H9 (cell line): Measurements from ENCODE around the gene GNAS-AS1. TPM values are rescaled to one million over a fixed set of nuclear protein-coding genes. Genes with fewer than 3 reads are reported as not detected.

Experiments
- DNase-seq: peaks from one replicate; pipeline ENCODE4 v3.0.0-alpha.2; 2017
- H2AFZ ChIP-seq: one replicate; pipeline ENCODE4 v1.6.1; 2013; ENCODE audit warnings: mild to moderate bottlenecking, low read length, control low read depth, moderate library complexity
- H2AK5ac ChIP-seq: 2 replicates; pipeline ENCODE4 v1.6.1; 2013; ENCODE audit warnings: low read length, control low read depth, mixed read lengths; ENCODE audit not compliant: insufficient read length
- H2BK120ac ChIP-seq: one replicate; pipeline ENCODE4 v1.6.1; 2013; ENCODE audit warnings: low read depth, mild to moderate bottlenecking, low read length, control low read depth, inconsistent platforms; ENCODE audit not compliant: poor library complexity, severe bottlenecking
- H2BK12ac ChIP-seq: 2 replicates; pipeline ENCODE4 v1.6.1; 2013; ENCODE audit warnings: low read length, control low read depth, mixed read lengths, low read depth; ENCODE audit not compliant: insufficient read length
- H2BK15ac ChIP-seq: 2 replicates; pipeline ENCODE4 v1.6.1; 2013; ENCODE audit warnings: low read depth, low read length, control low read depth
- H2BK20ac ChIP-seq: one replicate; pipeline ENCODE4 v1.6.1; 2013; ENCODE audit warnings: low read depth, mild to moderate bottlenecking, low read length, control low read depth, inconsistent platforms; ENCODE audit not compliant: poor library complexity, severe bottlenecking
- H2BK5ac ChIP-seq: 2 replicates; pipeline ENCODE4 v1.6.1; 2013; ENCODE audit warnings: low read length, control low read depth, mixed read lengths; ENCODE audit not compliant: insufficient read length
- H3K14ac ChIP-seq: 2 replicates; pipeline ENCODE4 v1.6.1; 2013; ENCODE audit warnings: low read length, control low read depth; ENCODE audit not compliant: insufficient read depth
- H3K18ac ChIP-seq: 2 replicates; pipeline ENCODE4 v1.6.1; 2013; ENCODE audit warnings: low read depth, mild to moderate bottlenecking, mixed read lengths, low read length, control low read depth; ENCODE audit not compliant: insufficient read length
- H3K23ac ChIP-seq: 2 replicates; pipeline ENCODE4 v1.6.1; 2013; ENCODE audit warnings: low read length, control low read depth, mixed read lengths, low read depth; ENCODE audit not compliant: insufficient read length
- H3K23me2 ChIP-seq: 2 replicates; pipeline ENCODE4 v1.6.1; 2013; ENCODE audit warnings: low read depth, mild to moderate bottlenecking, mixed read lengths, low read length, control low read depth; ENCODE audit not compliant: insufficient read length, poor library complexity, severe bottlenecking
- H3K27ac ChIP-seq: 2 replicates; pipeline ENCODE4 v1.5.1; 2013; ENCODE audit warnings: low read length, control low read depth, mixed read lengths, low read depth; ENCODE audit not compliant: insufficient read length
- H3K27me3 ChIP-seq: 2 replicates; pipeline ENCODE4 v1.6.1; 2013; ENCODE audit warnings: low read length, control low read depth, inconsistent platforms; ENCODE audit not compliant: insufficient read depth
- H3K4ac ChIP-seq: 2 replicates; pipeline ENCODE4 v1.6.1; 2013; ENCODE audit warnings: low read depth, mild to moderate bottlenecking, control low read depth, inconsistent platforms, low read length, moderate library complexity
- H3K4me1 ChIP-seq: 2 replicates; pipeline ENCODE4 v1.6.1; 2013; ENCODE audit warnings: low read length, control low read depth, inconsistent platforms; ENCODE audit not compliant: insufficient read depth
- H3K4me2 ChIP-seq: 2 replicates; pipeline ENCODE4 v1.6.1; 2013; ENCODE audit warnings: low read length, control low read depth, mixed read lengths; ENCODE audit not compliant: insufficient read length, insufficient read depth
- H3K56ac ChIP-seq: 2 replicates; pipeline ENCODE4 v1.6.1; 2013; ENCODE audit warnings: low read depth, mild to moderate bottlenecking, mixed read lengths, low read length, control low read depth; ENCODE audit not compliant: insufficient read length
- H3K79me1 ChIP-seq: 2 replicates; pipeline ENCODE4 v1.6.1; 2013; ENCODE audit warnings: low read depth, mild to moderate bottlenecking, moderate library complexity, low read length, control low read depth, inconsistent platforms; ENCODE audit not compliant: insufficient read depth, poor library complexity, severe bottlenecking
- H3K79me2 ChIP-seq: 2 replicates; pipeline ENCODE4 v1.6.1; 2013; ENCODE audit warnings: low read length, control low read depth, inconsistent platforms; ENCODE audit not compliant: insufficient read depth
- H3K9ac ChIP-seq: 2 replicates; pipeline ENCODE4 v1.6.1; 2013; ENCODE audit warnings: low read length, control low read depth, mixed read lengths; ENCODE audit not compliant: insufficient read length; ENCODE audit errors: extremely low read depth
- H3K9me3 ChIP-seq: one replicate; pipeline ENCODE4 v1.6.1; 2013; ENCODE audit warnings: low read depth, low read length, inconsistent platforms; ENCODE audit not compliant: control insufficient read depth
- H3T11ph ChIP-seq: one replicate; pipeline ENCODE4 v1.6.1; 2013; ENCODE audit warnings: mild to moderate bottlenecking, low read length, control low read depth, inconsistent platforms
- H4K20me1 ChIP-seq: one replicate; pipeline ENCODE4 v1.6.1; 2013; ENCODE audit not compliant: control insufficient read depth, insufficient read length, insufficient read depth
- H4K5ac ChIP-seq: 2 replicates; pipeline ENCODE4 v1.6.1; 2013; ENCODE audit warnings: low read depth, mild to moderate bottlenecking, mixed read lengths, low read length, control low read depth; ENCODE audit not compliant: insufficient read length
- H4K8ac ChIP-seq: replicated peaks from 2 replicates; pipeline ENCODE4 v1.6.1; 2013; ENCODE audit warnings: low read length, control low read depth, mixed read lengths, low read depth; ENCODE audit not compliant: insufficient read length
- H4K91ac ChIP-seq: 2 replicates; pipeline ENCODE4 v1.6.1; 2013; ENCODE audit warnings: low read depth, mild to moderate bottlenecking, moderate library complexity, mixed read lengths, low read length, control low read depth; ENCODE audit not compliant: insufficient read length
- H3K27ac Mint-ChIP-seq, 3 experiments: 2 replicates in 2 of 3; 3 replicates in 1 of 3; pipeline ENCODE4 v1.8.0; 2020 to 2021; ENCODE audit warnings: mixed read lengths in 3 of 3, mild to moderate bottlenecking in 1 of 3, moderate library complexity in 1 of 3
- H3K27me3 Mint-ChIP-seq: 2 replicates; pipeline ENCODE4 v1.8.0; 2021; ENCODE audit warnings: low read depth, mild to moderate bottlenecking, moderate library complexity, mixed read lengths
- H3K36me3 Mint-ChIP-seq, 3 experiments: 2 replicates in 2 of 3; 3 replicates in 1 of 3; pipeline ENCODE4 v1.8.0; 2020 to 2021; ENCODE audit warnings: low read depth in 3 of 3, mixed read lengths in 3 of 3; ENCODE audit not compliant: insufficient read depth in 1 of 3
- H3K4me1 Mint-ChIP-seq, 2 experiments: 2 replicates each; pipeline ENCODE4 v1.8.0; 2020; ENCODE audit warnings: mixed read lengths in 2 of 2
- H3K4me3 Mint-ChIP-seq, 2 experiments: 2 replicates in 1 of 2; 3 replicates in 1 of 2; pipeline ENCODE4 v1.8.0; 2020 to 2021; ENCODE audit warnings: mild to moderate bottlenecking in 2 of 2, mixed read lengths in 2 of 2, moderate library complexity in 1 of 2
- H3K9me3 Mint-ChIP-seq, 2 experiments: 2 replicates in 1 of 2; 3 replicates in 1 of 2; pipeline ENCODE4 v1.8.0; 2020; ENCODE audit warnings: mild to moderate bottlenecking in 2 of 2, mixed read lengths in 2 of 2, moderate library complexity in 1 of 2
- WGBS: extraction: QIAGEN DNeasy Blood & Tissue Kit; methylation state at CpG from one replicate; pipeline ENCODE4 v1.1.7; 2013; ENCODE audit warnings: missing lambda C conversion rate, low lambda C conversion rate, mixed read lengths; ENCODE audit not compliant: insufficient read length; ENCODE audit errors: extremely low coverage; 5-methylcytosine and 5-hydroxymethylcytosine counted together
- total RNA-seq: library from RNA; stranded (reverse); gene quantifications from 2 replicates; pipeline ENCODE4 v1.2.1, GENCODE V29; 2021
- TF ChIP-seq, protein P1 (sequence below): fragments of 200-600 bp; sonication (generic); conservative IDR thresholded peaks from 3 replicates; pipeline ENCODE4 v1.8.0; 2021; ENCODE audit warnings: antibody characterized with exemption, mild to moderate bottlenecking

The GNAS-AS1 gene
- total RNA-seq, 1 experiment from 2014 or later: 11.3 TPM

DNA sequence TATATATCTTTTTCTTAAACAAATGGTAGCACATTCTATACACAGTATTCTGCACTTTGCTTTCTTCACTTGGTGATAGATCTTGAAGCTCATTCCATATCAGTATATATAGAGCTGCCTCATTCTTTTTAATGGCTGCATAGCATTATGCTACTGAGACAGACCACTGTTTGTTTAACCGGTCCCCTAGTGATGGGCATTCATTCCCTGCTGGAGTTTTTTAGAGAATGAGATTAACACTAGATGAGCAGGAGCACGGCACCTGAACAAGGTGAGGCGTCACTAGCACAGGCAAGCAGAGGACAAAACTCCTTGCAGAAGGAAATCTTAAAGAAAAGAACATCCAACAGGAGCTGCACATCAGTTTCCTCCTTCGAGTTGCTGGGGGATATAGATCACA is 69.6 kb downstream of the GNAS-AS1 start:
- Histone ChIP-seq H2BK120ac (no peak overlapping the region), H3K18ac (no peak overlapping the region), H3K23ac (no peak overlapping the region), H4K8ac (no peak overlapping the region), H2AFZ (no peak overlapping the region), H3K79me1 (no peaks in the 10 kb centered on the region), H2BK12ac (no peak overlapping the region), H3K14ac (no peak overlapping the region), H2AK5ac (no peak overlapping the region), H4K91ac (no peak overlapping the region), H3K79me2 (no peaks in the 10 kb centered on the region), H2BK5ac (no peak overlapping the region), H3T11ph (no peak overlapping the region), H3K56ac (no peak overlapping the region), H3K9me3 (no peaks in the 10 kb centered on the region), H3K9ac (no peak overlapping the region), H3K23me2 (no peaks in the 10 kb centered on the region), H3K27me3 (no peaks in the 10 kb centered on the region; the same call in 1 of the 2 replicates), H2BK15ac (no peak overlapping the region), H3K4ac (no peak overlapping the region), H2BK20ac (no peak overlapping the region), H4K5ac (no peak overlapping the region), H4K20me1 (no peaks in the 10 kb centered on the region), H3K4me1 (no peaks in the 10 kb centered on the region), H3K4me2 (no peak overlapping the region), H3K27ac (no peak overlapping the region)
- Mint-ChIP-seq H3K4me3 (no peak overlapping the region), H3K4me1 (peaks cover 18 to 26% of the 10 kb centered on the region in 2 experiments), H3K36me3 (no peaks in the 10 kb centered on the region; a peak in 1 of 7 replicates), H3K27ac (no peak overlapping the region), H3K9me3 (no peaks in the 10 kb centered on the region; a peak in 1 of 5 replicates), H3K27me3 (peaks cover 37% of the 10 kb centered on the region)
- TF ChIP-seq, protein P1, sequence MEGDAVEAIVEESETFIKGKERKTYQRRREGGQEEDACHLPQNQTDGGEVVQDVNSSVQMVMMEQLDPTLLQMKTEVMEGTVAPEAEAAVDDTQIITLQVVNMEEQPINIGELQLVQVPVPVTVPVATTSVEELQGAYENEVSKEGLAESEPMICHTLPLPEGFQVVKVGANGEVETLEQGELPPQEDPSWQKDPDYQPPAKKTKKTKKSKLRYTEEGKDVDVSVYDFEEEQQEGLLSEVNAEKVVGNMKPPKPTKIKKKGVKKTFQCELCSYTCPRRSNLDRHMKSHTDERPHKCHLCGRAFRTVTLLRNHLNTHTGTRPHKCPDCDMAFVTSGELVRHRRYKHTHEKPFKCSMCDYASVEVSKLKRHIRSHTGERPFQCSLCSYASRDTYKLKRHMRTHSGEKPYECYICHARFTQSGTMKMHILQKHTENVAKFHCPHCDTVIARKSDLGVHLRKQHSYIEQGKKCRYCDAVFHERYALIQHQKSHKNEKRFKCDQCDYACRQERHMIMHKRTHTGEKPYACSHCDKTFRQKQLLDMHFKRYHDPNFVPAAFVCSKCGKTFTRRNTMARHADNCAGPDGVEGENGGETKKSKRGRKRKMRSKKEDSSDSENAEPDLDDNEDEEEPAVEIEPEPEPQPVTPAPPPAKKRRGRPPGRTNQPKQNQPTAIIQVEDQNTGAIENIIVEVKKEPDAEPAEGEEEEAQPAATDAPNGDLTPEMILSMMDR: no peak
- DNase-seq: no peak
- no CpG with 5 or more reads among the region's 4 CpGs for WGBS
